ENCODE measurements around the gene NKAIN2.

The NKAIN2 gene

GRCh38 chr6:124792386-124792785 is 988.7 kb downstream of the NKAIN2 start:
- in situ Hi-C loops (cut with MboI; ENCODE audit: low sequenced_read_pairs) = no loop called here

- in situ Hi-C loops (cut with MboI; ENCODE audit: low sequenced_read_pairs) = no loop called here
These were observed 989.7 kb downstream of the NKAIN2 start for GRCh38 chr6:124793398-124793797.

GRCh38 chr6:124795643-124796463 is 992.2 kb downstream of the NKAIN2 start:
- in situ Hi-C loops (cut with MboI; ENCODE audit: low sequenced_read_pairs) = no loop called here

GRCh38 chr6:124796464-124796970 is 992.9 kb downstream of the NKAIN2 start:
- in situ Hi-C loops (cut with MboI; ENCODE audit: low sequenced_read_pairs) = no loop called here

GRCh38 chr6:124797224-124797623 is 993.6 kb downstream of the NKAIN2 start:
- in situ Hi-C loops (cut with MboI; ENCODE audit: low sequenced_read_pairs) = no loop called here

- in situ Hi-C loops (cut with MboI; ENCODE audit: low sequenced_read_pairs) = no loop called here
These were observed 995.4 kb downstream of the NKAIN2 start for GRCh38 chr6:124798942-124799496.

GRCh38 chr6:124799638-124800037 is 996.0 kb downstream of the NKAIN2 start:
- in situ Hi-C loops (cut with MboI; ENCODE audit: low sequenced_read_pairs) = no loop called here

GRCh38 chr6:124800222-124800621 is 996.6 kb downstream of the NKAIN2 start:
- in situ Hi-C loops (cut with MboI; ENCODE audit: low sequenced_read_pairs) = no loop called here

- in situ Hi-C loops (cut with MboI; ENCODE audit: low sequenced_read_pairs) = no loop called here
These were observed 1008.4 kb downstream of the NKAIN2 start for GRCh38 chr6:124812067-124812466.

GRCh38 chr6:124819346-124819745 is 1015.7 kb downstream of the NKAIN2 start:
- in situ Hi-C loops (cut with MboI; ENCODE audit: low sequenced_read_pairs) = no loop called here

GRCh38 chr6:124822204-124822613 is 1018.5 kb downstream of the NKAIN2 start:
- in situ Hi-C loops (cut with MboI; ENCODE audit: low sequenced_read_pairs) = no loop called here

- in situ Hi-C loops (cut with MboI; ENCODE audit: low sequenced_read_pairs) = no loop called here
These were observed 1019.1 kb downstream of the NKAIN2 start for GRCh38 chr6:124822721-124823120.

- in situ Hi-C loops (cut with MboI; ENCODE audit: low sequenced_read_pairs) = no loop called here
These were observed 1019.8 kb downstream of the NKAIN2 start for GRCh38 chr6:124823240-124824111.

GRCh38 chr6:124825564-124825963 is 1021.9 kb downstream of the NKAIN2 start:
- in situ Hi-C loops (cut with MboI; ENCODE audit: low sequenced_read_pairs) = no loop called here

GRCh38 chr6:124829822-124830221 is 1026.2 kb downstream of the NKAIN2 start:
- in situ Hi-C loops (cut with MboI; ENCODE audit: low sequenced_read_pairs) = no loop called here

GRCh38 chr6:124830506-124830905 is 1026.8 kb downstream of the NKAIN2 start:
- in situ Hi-C loops (cut with MboI; ENCODE audit: low sequenced_read_pairs) = no loop called here

GRCh38 chr6:124854338-124854922 is 1050.8 kb downstream of the NKAIN2 start:
- in situ Hi-C loops (cut with MboI; ENCODE audit: low sequenced_read_pairs) = no loop called here

- in situ Hi-C loops (cut with MboI; ENCODE audit: low sequenced_read_pairs) = no loop called here
These were observed 1054.1 kb downstream of the NKAIN2 start for GRCh38 chr6:124857746-124858145.

- in situ Hi-C loops (cut with MboI; ENCODE audit: low sequenced_read_pairs) = no loop called here
These were observed 1054.9 kb downstream of the NKAIN2 start for GRCh38 chr6:124858564-124858963.

- in situ Hi-C loops (cut with MboI; ENCODE audit: low sequenced_read_pairs) = no loop called here
These were observed 1055.7 kb downstream of the NKAIN2 start for GRCh38 chr6:124859366-124859765.

- in situ Hi-C loops (cut with MboI; ENCODE audit: low sequenced_read_pairs) = no loop called here
These were observed 1062.4 kb downstream of the NKAIN2 start for GRCh38 chr6:124866040-124866439.
